ENCODE measurements around the gene RBM5.

GRCh38 chr3:50140990-50141389, 52.3 kb downstream of the RBM5 start:
- TF ChIP-seq CTCF (IDR thresholded peaks at IDR 0.05) (no peak), EZH2 (IDR thresholded peaks at IDR 0.05) (no peak), EZH2phosphoT487 (IDR thresholded peaks at IDR 0.05) (no peak)

Measured in neural progenitor cell (in vitro differentiated cells).